SH-SY5Y (cell line): ENCODE measurements around the gene GRIA1.

ENCODE experiments used
- GATA2 ChIP-seq: IDR thresholded peaks from 2 replicates; pipeline ENCODE4 v1.6.1; 2011; ENCODE audit warnings: mild to moderate bottlenecking, low read depth, low read length
- GATA3 ChIP-seq: IDR thresholded peaks from 2 replicates; pipeline ENCODE4 v1.6.1; 2011; ENCODE audit warnings: low read depth, mild to moderate bottlenecking, low read length, moderate library complexity

GRIA1 gene

GRCh38 chr5:153544706-153545105 is 54.2 kb downstream of the GRIA1 start:
- TF ChIP-seq GATA2 (no peak), GATA3 (no peak)

- no peak for TF ChIP-seq GATA2
- no peak for TF ChIP-seq GATA3
Observed at GRCh38 chr5:153546566-153546965, 56.1 kb downstream of the GRIA1 start.

- no peak for TF ChIP-seq GATA2
- TF ChIP-seq GATA3 = no peak
Observed at GRCh38 chr5:153551537-153552079, 61.1 kb downstream of the GRIA1 start.

GRCh38 chr5:153552886-153553285 is 62.4 kb downstream of the GRIA1 start:
- no peak for TF ChIP-seq GATA2
- no peak for TF ChIP-seq GATA3

GRCh38 chr5:153555420-153556114 is 65.1 kb downstream of the GRIA1 start:
- TF ChIP-seq GATA2 (no peak), GATA3 (no peak)

GRCh38 chr5:153558957-153559356 is 68.5 kb downstream of the GRIA1 start:
- no peak for TF ChIP-seq GATA2
- no peak for TF ChIP-seq GATA3

GRCh38 chr5:153559926-153560325 is 69.5 kb downstream of the GRIA1 start:
- no peak for TF ChIP-seq GATA3
- TF ChIP-seq GATA2 = no peak

- TF ChIP-seq GATA2 = no peak
- TF ChIP-seq GATA3 = no peak
Observed at GRCh38 chr5:153562189-153562588, 71.7 kb downstream of the GRIA1 start.

- no peak for TF ChIP-seq GATA3
- TF ChIP-seq GATA2 = no peak
Observed at GRCh38 chr5:153565822-153566221, 75.4 kb downstream of the GRIA1 start.

GRCh38 chr5:153569036-153569435 is 78.6 kb downstream of the GRIA1 start:
- TF ChIP-seq GATA2 = no peak
- no peak for TF ChIP-seq GATA3

GRCh38 chr5:153571162-153571561 is 80.7 kb downstream of the GRIA1 start:
- no peak for TF ChIP-seq GATA3
- TF ChIP-seq GATA2 = no peak

GRCh38 chr5:153572411-153573145 is 82.1 kb downstream of the GRIA1 start:
- TF ChIP-seq GATA3 (no peak), GATA2 (no peak)

GRCh38 chr5:153573326-153574033 is 83.0 kb downstream of the GRIA1 start:
- TF ChIP-seq GATA2 (no peak), GATA3 (no peak)
